ENCODE data around the gene CNTN4. TPM values are rescaled to one million over a fixed set of nuclear protein-coding genes. Genes with fewer than 3 reads are reported as not detected.

Gene CNTN4
- total RNA-seq, 1 experiment from 2014 or later: 1.6 TPM

DNA sequence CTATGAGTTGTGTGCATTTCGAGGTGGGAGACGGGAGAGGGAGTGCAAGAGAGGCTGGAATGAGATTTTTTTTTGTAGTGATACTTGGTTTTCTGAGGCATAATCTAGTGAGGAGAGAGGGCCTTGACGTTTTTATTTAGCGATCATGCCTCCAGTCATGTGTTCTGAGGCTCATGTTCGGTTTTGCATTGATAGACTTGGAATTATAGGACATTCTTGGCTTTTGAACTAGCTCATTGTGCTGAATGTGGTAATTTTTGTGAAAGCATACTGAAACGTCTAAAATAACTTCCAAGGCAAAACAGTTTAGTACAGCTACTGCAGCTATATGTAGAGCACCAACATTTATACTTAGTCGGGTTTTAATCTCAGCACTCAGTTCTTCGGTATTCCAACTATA lies 408.1 kb downstream of the CNTN4 start:
- H3K27ac ChIP-seq (ENCODE audit: insufficient read length, low read depth, low read length): no peak overlapping the region
- WGBS (ENCODE audit: extremely low coverage, insufficient read length, low lambda C conversion rate): no CpG with 5 or more reads among the region's 8 CpGs
- no peaks in the 10 kb centered on the region for H4K20me1 ChIP-seq (ENCODE audit: control insufficient read depth, insufficient read depth, insufficient read length)
- no peaks in the 10 kb centered on the region for H3K23me2 ChIP-seq (ENCODE audit: insufficient read length, low read depth, low read length, poor library complexity, severe bottlenecking)
- no peak overlapping the region for H2BK5ac ChIP-seq (ENCODE audit: insufficient read length, low read length)
- no peak overlapping the region for H3K4ac ChIP-seq (ENCODE audit: low read depth, low read length)
- H3T11ph ChIP-seq (ENCODE audit: low read length): no peak overlapping the region
- no peaks in the 10 kb centered on the region for H3K79me1 ChIP-seq (ENCODE audit: insufficient read depth, low read depth, low read length, poor library complexity, severe bottlenecking)
- H3K27me3 ChIP-seq (ENCODE audit: insufficient read depth, low read length): no peaks in the 10 kb centered on the region; the same call in 1 of the 2 replicates
- H2AFZ ChIP-seq (ENCODE audit: low read length): no peak overlapping the region
- no peak overlapping the region for H2BK120ac ChIP-seq (ENCODE audit: low read depth, low read length, poor library complexity, severe bottlenecking)
- no peak overlapping the region for H3K27ac Mint-ChIP-seq
- H3K9me3 ChIP-seq (ENCODE audit: control insufficient read depth, low read depth, low read length): no peaks in the 10 kb centered on the region
- no peak overlapping the region for H2AK5ac ChIP-seq (ENCODE audit: insufficient read length, low read length)
- H2BK20ac ChIP-seq (ENCODE audit: low read depth, low read length, poor library complexity, severe bottlenecking): no peak overlapping the region
- H4K91ac ChIP-seq (ENCODE audit: insufficient read length, low read depth, low read length): no peak overlapping the region
- H3K56ac ChIP-seq (ENCODE audit: insufficient read length, low read depth, low read length): no peak overlapping the region
- no peaks in the 10 kb centered on the region for H3K36me3 Mint-ChIP-seq (ENCODE audit: insufficient read depth in 1 of 3, low read depth in 3 of 3)
- no peak overlapping the region for H3K14ac ChIP-seq (ENCODE audit: insufficient read depth, low read length)
- no peaks in the 10 kb centered on the region for H3K79me2 ChIP-seq (ENCODE audit: insufficient read depth, low read length)
- no peak for DNase-seq
- no peak overlapping the region for H4K8ac ChIP-seq (replicated peaks; ENCODE audit: insufficient read length, low read depth, low read length)
- TF ChIP-seq, protein P1, sequence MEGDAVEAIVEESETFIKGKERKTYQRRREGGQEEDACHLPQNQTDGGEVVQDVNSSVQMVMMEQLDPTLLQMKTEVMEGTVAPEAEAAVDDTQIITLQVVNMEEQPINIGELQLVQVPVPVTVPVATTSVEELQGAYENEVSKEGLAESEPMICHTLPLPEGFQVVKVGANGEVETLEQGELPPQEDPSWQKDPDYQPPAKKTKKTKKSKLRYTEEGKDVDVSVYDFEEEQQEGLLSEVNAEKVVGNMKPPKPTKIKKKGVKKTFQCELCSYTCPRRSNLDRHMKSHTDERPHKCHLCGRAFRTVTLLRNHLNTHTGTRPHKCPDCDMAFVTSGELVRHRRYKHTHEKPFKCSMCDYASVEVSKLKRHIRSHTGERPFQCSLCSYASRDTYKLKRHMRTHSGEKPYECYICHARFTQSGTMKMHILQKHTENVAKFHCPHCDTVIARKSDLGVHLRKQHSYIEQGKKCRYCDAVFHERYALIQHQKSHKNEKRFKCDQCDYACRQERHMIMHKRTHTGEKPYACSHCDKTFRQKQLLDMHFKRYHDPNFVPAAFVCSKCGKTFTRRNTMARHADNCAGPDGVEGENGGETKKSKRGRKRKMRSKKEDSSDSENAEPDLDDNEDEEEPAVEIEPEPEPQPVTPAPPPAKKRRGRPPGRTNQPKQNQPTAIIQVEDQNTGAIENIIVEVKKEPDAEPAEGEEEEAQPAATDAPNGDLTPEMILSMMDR (conservative IDR thresholded peaks at IDR 0.05): no peak
- H3K9ac ChIP-seq (ENCODE audit: extremely low read depth, insufficient read length, low read length): no peak overlapping the region
- H3K23ac ChIP-seq (ENCODE audit: insufficient read length, low read depth, low read length): no peak overlapping the region
- H3K4me1 Mint-ChIP-seq: peaks cover 14% of the 10 kb centered on the region in 2 experiments
- no peak overlapping the region for H3K4me3 Mint-ChIP-seq
- no peak overlapping the region for H3K18ac ChIP-seq (ENCODE audit: insufficient read length, low read depth, low read length)
- H3K9me3 Mint-ChIP-seq: no peaks in the 10 kb centered on the region
- H3K4me2 ChIP-seq (ENCODE audit: insufficient read depth, insufficient read length, low read length): no peak overlapping the region
- H3K4me1 ChIP-seq (ENCODE audit: insufficient read depth, low read length): no peaks in the 10 kb centered on the region; the same call in 1 of the 2 replicates
- peaks cover 21% of the 10 kb centered on the region for H3K27me3 Mint-ChIP-seq (ENCODE audit: low read depth)
- H4K5ac ChIP-seq (ENCODE audit: insufficient read length, low read depth, low read length): no peak overlapping the region
- H2BK12ac ChIP-seq (ENCODE audit: insufficient read length, low read depth, low read length): no peak overlapping the region
- no peak overlapping the region for H2BK15ac ChIP-seq (ENCODE audit: low read depth, low read length)

Measured in H9 (cell line).